ENCODE results near the gene FAM168B.

- TF ChIP-seq POLR2A (IDR thresholded peaks at IDR 0.05) = no peak
- TF ChIP-seq, protein P1, sequence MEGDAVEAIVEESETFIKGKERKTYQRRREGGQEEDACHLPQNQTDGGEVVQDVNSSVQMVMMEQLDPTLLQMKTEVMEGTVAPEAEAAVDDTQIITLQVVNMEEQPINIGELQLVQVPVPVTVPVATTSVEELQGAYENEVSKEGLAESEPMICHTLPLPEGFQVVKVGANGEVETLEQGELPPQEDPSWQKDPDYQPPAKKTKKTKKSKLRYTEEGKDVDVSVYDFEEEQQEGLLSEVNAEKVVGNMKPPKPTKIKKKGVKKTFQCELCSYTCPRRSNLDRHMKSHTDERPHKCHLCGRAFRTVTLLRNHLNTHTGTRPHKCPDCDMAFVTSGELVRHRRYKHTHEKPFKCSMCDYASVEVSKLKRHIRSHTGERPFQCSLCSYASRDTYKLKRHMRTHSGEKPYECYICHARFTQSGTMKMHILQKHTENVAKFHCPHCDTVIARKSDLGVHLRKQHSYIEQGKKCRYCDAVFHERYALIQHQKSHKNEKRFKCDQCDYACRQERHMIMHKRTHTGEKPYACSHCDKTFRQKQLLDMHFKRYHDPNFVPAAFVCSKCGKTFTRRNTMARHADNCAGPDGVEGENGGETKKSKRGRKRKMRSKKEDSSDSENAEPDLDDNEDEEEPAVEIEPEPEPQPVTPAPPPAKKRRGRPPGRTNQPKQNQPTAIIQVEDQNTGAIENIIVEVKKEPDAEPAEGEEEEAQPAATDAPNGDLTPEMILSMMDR (IDR thresholded peaks at IDR 0.05) = no peak
Measured at GRCh38 chr2:131067465-131068125, 25.7 kb downstream of the FAM168B start.
